SK-N-SH (cell line): ENCODE data around the gene FBXO42. TPM values are rescaled to one million over a fixed set of nuclear protein-coding genes. Genes with fewer than 3 reads are reported as not detected.

ENCODE experiments used
- CTCF ChIA-PET: fragments of 300-600, 350-600 bp; formaldehyde crosslinking; extraction: SDS; loops from one replicate; lab custom pipeline; 2021; lab: Yijun Ruan, JAX
- POLR2A ChIA-PET: fragments of 350-600 bp; sonication (Branson Sonifier 250); formaldehyde crosslinking; extraction: SDS; loops from one replicate; lab custom pipeline; 2020; ENCODE audit warnings: antibody characterized with exemption, inconsistent platforms; lab: Yijun Ruan, JAX
- DNase-seq: peaks from one replicate; pipeline ENCODE4 v3.0.0; 2012
- H2AFZ ChIP-seq: fragments of 200-600 bp; sonication (generic); 2 replicates; pipeline ENCODE4 v1.8.1; 2016; ENCODE audit warnings: antibody characterized with exemption, mild to moderate bottlenecking, low read depth
- H3F3A ChIP-seq: fragments of 200-600 bp; sonication (generic); replicated peaks from 2 replicates; pipeline ENCODE3; 2016; ENCODE audit warnings: antibody characterized with exemption, mild to moderate bottlenecking; ENCODE audit not compliant: insufficient read depth
- H3K27ac ChIP-seq, 2 experiments: fragments of 200-500 bp in 1 of 2; fragments of 200-600 bp in 1 of 2; sonication (Bioruptor generic) in 1 of 2; sonication (generic), shearing (Covaris generic) in 1 of 2; 2 replicates each; pipeline versions ENCODE4 v1.5.1 to v1.6.1; 2014 to 2016; ENCODE audit warnings: low read depth in 2 of 2, inconsistent platforms in 1 of 2, low read length in 1 of 2, mild to moderate bottlenecking in 1 of 2, mixed read lengths in 1 of 2
- H3K27me3 ChIP-seq: fragments of 200-600 bp; sonication (generic), shearing (Covaris generic); 2 replicates; pipeline ENCODE4 v1.6.1; 2016; ENCODE audit warnings: mixed run types; ENCODE audit not compliant: insufficient read depth
- H3K36me3 ChIP-seq, 2 experiments: fragments of 200-500 bp in 1 of 2; fragments of 200-600 bp in 1 of 2; sonication (Bioruptor generic) in 1 of 2; sonication (generic) in 1 of 2; replicated peaks in 1 of 2; 2 replicates each; pipeline versions ENCODE3 to v1.5.1; 2014 to 2016; ENCODE audit warnings: low read length in 1 of 2, mild to moderate bottlenecking in 1 of 2; ENCODE audit not compliant: insufficient read depth in 2 of 2, control insufficient read depth in 1 of 2
- H3K4me1 ChIP-seq, 2 experiments: fragments of 200-500 bp in 1 of 2; fragments of 200-600 bp in 1 of 2; sonication (Bioruptor generic) in 1 of 2; sonication (generic), shearing (Covaris generic) in 1 of 2; 2 replicates each; pipeline versions ENCODE4 v1.5.1 to v1.6.1; 2014 to 2016; ENCODE audit warnings: low read depth in 1 of 2, low read length in 1 of 2, mixed run types in 1 of 2; ENCODE audit not compliant: insufficient read depth in 2 of 2, control insufficient read depth in 1 of 2
- H3K4me2 ChIP-seq: fragments of 200-600 bp; sonication (generic), shearing (Covaris generic); 2 replicates; pipeline ENCODE4 v1.6.1; 2017; ENCODE audit warnings: mixed run types
- H3K4me3 ChIP-seq, 2 experiments: fragments of 200-500 bp in 1 of 2; fragments of 200-600 bp in 1 of 2; sonication (Bioruptor generic) in 1 of 2; sonication (generic), shearing (Covaris generic) in 1 of 2; 2 replicates each; pipeline versions ENCODE4 v1.5.1 to v1.8.1; 2014 to 2016; ENCODE audit warnings: low read depth in 2 of 2, inconsistent platforms in 1 of 2, low read length in 1 of 2, mild to moderate bottlenecking in 1 of 2, mixed read lengths in 1 of 2, moderate library complexity in 1 of 2
- H3K79me2 ChIP-seq: fragments of 200-600 bp; sonication (generic); 2 replicates; pipeline ENCODE4 v1.8.1; 2017; ENCODE audit warnings: mild to moderate bottlenecking; ENCODE audit not compliant: insufficient read depth
- H3K9ac ChIP-seq: fragments of 200-600 bp; sonication (generic); 2 replicates; pipeline ENCODE4 v1.6.1; 2017; ENCODE audit warnings: mixed run types
- H3K9me2 ChIP-seq: fragments of 200-600 bp; sonication (generic); 2 replicates; pipeline ENCODE4 v1.6.1; 2017; ENCODE audit warnings: mixed run types
- H3K9me3 ChIP-seq: fragments of 200-600 bp; sonication (generic); 2 replicates; pipeline ENCODE4 v1.6.1; 2017; ENCODE audit warnings: mixed run types, mild to moderate bottlenecking, moderate library complexity
- H4K20me1 ChIP-seq: fragments of 200-600 bp; sonication (generic); 2 replicates; pipeline ENCODE4 v1.6.1; 2017; ENCODE audit warnings: mild to moderate bottlenecking, mixed run types; ENCODE audit not compliant: insufficient read depth
- CTCF ChIP-seq: fragments of 200-600 bp; sonication (generic); IDR thresholded peaks from 2 replicates; pipeline ENCODE4 v1.6.1; 2017; ENCODE audit warnings: antibody characterized with exemption, mild to moderate bottlenecking, moderate library complexity
- EP300 ChIP-seq, 2 experiments: IDR thresholded peaks; 2 replicates each; pipeline versions ENCODE4 v1.4.0 to v1.6.1; 2012; ENCODE audit warnings: borderline replicate concordance in 1 of 2, low read depth in 1 of 2, low read length in 1 of 2
- FOXJ3 ChIP-seq: sonication (generic); formaldehyde crosslinking; IDR thresholded peaks from 2 replicates; pipeline ENCODE4 v1.5.1; 2020; ENCODE audit warnings: mild to moderate bottlenecking, missing genetic modification reagents
- FOXM1 ChIP-seq: IDR thresholded peaks from 2 replicates; pipeline ENCODE4 v1.4.0; 2012; ENCODE audit warnings: low read depth, mild to moderate bottlenecking
- GABPA ChIP-seq: IDR thresholded peaks from 2 replicates; pipeline ENCODE4 v1.4.0; 2012; ENCODE audit warnings: low read depth, mild to moderate bottlenecking
- JUND ChIP-seq: IDR thresholded peaks from 2 replicates; pipeline ENCODE4 v1.4.0; 2012
- MAX ChIP-seq: IDR thresholded peaks from 2 replicates; pipeline ENCODE4 v1.4.0; 2012; ENCODE audit warnings: low read depth
- MXI1 ChIP-seq: IDR thresholded peaks from 2 replicates; pipeline ENCODE4 v1.6.1; 2012; ENCODE audit warnings: mild to moderate bottlenecking, low read depth, low read length, improper control_type of control experiment
- NFIC ChIP-seq: IDR thresholded peaks from 2 replicates; pipeline ENCODE4 v1.4.0; 2012; ENCODE audit warnings: borderline replicate concordance
- POLR2AphosphoS5 ChIP-seq: IDR thresholded peaks from 2 replicates; pipeline ENCODE4 v1.6.1; 2012; ENCODE audit warnings: low read depth, low read length
- RAD21 ChIP-seq: IDR thresholded peaks from 2 replicates; pipeline ENCODE4 v1.6.1; 2012; ENCODE audit warnings: mild to moderate bottlenecking, low read length
- RCOR1 ChIP-seq: fragments of 150-350 bp; IDR thresholded peaks from 2 replicates; pipeline ENCODE4 v1.6.1; 2017; ENCODE audit warnings: antibody characterized with exemption, low read length
- SIN3A ChIP-seq: IDR thresholded peaks from 2 replicates; pipeline ENCODE4 v1.6.1; 2012; ENCODE audit warnings: low read depth, mild to moderate bottlenecking, low read length, moderate library complexity, borderline replicate concordance
- SMC3 ChIP-seq: IDR thresholded peaks from 2 replicates; pipeline ENCODE4 v1.6.1; 2012; ENCODE audit warnings: low read depth, low read length, improper control_type of control experiment
- TAF1 ChIP-seq: IDR thresholded peaks from 2 replicates; pipeline ENCODE4 v1.6.1; 2012; ENCODE audit warnings: low read depth, mild to moderate bottlenecking, low read length, moderate library complexity, borderline replicate concordance
- WGBS: methylation state at CpG from one replicate; pipeline ENCODE4 v1.1.6; 2017; ENCODE audit warnings: low lambda C conversion rate; 5-methylcytosine and 5-hydroxymethylcytosine counted together
- polyA plus RNA-seq, 3 experiments: library from polyadenylated mRNA; depleted of rRNA; stranded (reverse); fragments of >200 nt; gene quantifications; 2 replicates each; pipeline ENCODE4 v1.2.3, GENCODE V29; 2012
- TF ChIP-seq, protein P1 (sequence below): fragments of 150-350 bp; IDR thresholded peaks from 2 replicates; pipeline ENCODE4 v1.6.1; 2016; ENCODE audit warnings: mild to moderate bottlenecking, low read depth, low read length

The FBXO42 gene
- polyA plus RNA-seq, 1 of the 3 experiments (the other 2 are of a cell fraction) = 8.6 TPM

GRCh38 chr1:16236511-16237342, 115.6 kb downstream of the FBXO42 start, which contains the start of gene CPLANE2 (continued):
- TF ChIP-seq SMC3 (0 out of 2 replicates have a peak, but pooled peaks have one; percentile 8), JUND (no peak), GABPA (peak; percentile 63), TAF1 (peak; percentile 77), SIN3A (no peak), MAX (no peak; the same call in none of the 2 replicates), RCOR1 (no peak), NFIC (no peak), EP300 (IDR thresholded peaks at IDR 0.05; ENCODE audit: borderline replicate concordance in 1 of 2, low read depth in 1 of 2, low read length in 1 of 2) (no peak)

- DNase-seq = peak; percentile 82
- WGBS = 43% methylated on average over 6 of the region's 6 CpGs
- peak overlapping the region; percentile 82 to 87; a peak in 2 of 4 replicates for H3K27ac ChIP-seq
- peak overlapping the region; percentile 88 for H3K4me2 ChIP-seq
- TF ChIP-seq, protein P1, sequence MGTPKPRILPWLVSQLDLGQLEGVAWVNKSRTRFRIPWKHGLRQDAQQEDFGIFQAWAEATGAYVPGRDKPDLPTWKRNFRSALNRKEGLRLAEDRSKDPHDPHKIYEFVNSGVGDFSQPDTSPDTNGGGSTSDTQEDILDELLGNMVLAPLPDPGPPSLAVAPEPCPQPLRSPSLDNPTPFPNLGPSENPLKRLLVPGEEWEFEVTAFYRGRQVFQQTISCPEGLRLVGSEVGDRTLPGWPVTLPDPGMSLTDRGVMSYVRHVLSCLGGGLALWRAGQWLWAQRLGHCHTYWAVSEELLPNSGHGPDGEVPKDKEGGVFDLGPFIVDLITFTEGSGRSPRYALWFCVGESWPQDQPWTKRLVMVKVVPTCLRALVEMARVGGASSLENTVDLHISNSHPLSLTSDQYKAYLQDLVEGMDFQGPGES = no peak
- TF ChIP-seq MXI1 (peak; percentile 75), CTCF (peak; percentile 36), FOXM1 (no peak), RAD21 (peak; percentile 35; the same call in 1 of the 2 replicates), FOXJ3 (CRISPR knock-in tag) (no peak), SMC3 (peak; percentile 25; the same call in 1 of the 2 replicates), POLR2AphosphoS5 (no peak), MAX (peak; percentile 39; the same call in 1 of the 2 replicates)
- peaks cover 6 to 16% of the 10 kb centered on the region in 2 experiments for H3K4me1 ChIP-seq
- no peaks in the 10 kb centered on the region for H3K9me2 ChIP-seq
- no peaks in the 10 kb centered on the region for H3K9me3 ChIP-seq
- no peaks in the 10 kb centered on the region for H4K20me1 ChIP-seq
- H3K79me2 ChIP-seq = no peaks in the 10 kb centered on the region
- H3K36me3 ChIP-seq = no peaks in the 10 kb centered on the region
- ChIA-PET POLR2A (interaction anchor here (1.0 kb wide), 1 partner anchor 19 kb away, joined by 4 read pairs; no protein-coding TSS in a partner anchor), CTCF (interaction anchor here (0.9 to 4.7 kb wide), 13 partner anchors 8 to 421 kb away, joined by 3 to 25 read pairs (median 4); partner anchors contain the start of genes FAM131C and FBXO42)
- H3F3A ChIP-seq = peaks cover 15% of the 10 kb centered on the region
- peak overlapping the region; percentile 75 for H3K9ac ChIP-seq
- peak overlapping the region; percentile 69 to 92 for H3K4me3 ChIP-seq
- H2AFZ ChIP-seq = peak overlapping the region; percentile 95; the same call in 1 of the 2 replicates
- no peaks in the 10 kb centered on the region for H3K27me3 ChIP-seq
These were observed 116.3 kb downstream of the FBXO42 start for GRCh38 chr1:16235944-16236510.
